ENCODE results near the gene BAIAP2L1.

GRCh38 chr7:98301693-98302470, 99.0 kb downstream of the BAIAP2L1 start:
- TF ChIP-seq EZH2 (IDR thresholded peaks at IDR 0.05; ENCODE audit: insufficient read depth, low read length): no peak
- TF ChIP-seq, protein P1, sequence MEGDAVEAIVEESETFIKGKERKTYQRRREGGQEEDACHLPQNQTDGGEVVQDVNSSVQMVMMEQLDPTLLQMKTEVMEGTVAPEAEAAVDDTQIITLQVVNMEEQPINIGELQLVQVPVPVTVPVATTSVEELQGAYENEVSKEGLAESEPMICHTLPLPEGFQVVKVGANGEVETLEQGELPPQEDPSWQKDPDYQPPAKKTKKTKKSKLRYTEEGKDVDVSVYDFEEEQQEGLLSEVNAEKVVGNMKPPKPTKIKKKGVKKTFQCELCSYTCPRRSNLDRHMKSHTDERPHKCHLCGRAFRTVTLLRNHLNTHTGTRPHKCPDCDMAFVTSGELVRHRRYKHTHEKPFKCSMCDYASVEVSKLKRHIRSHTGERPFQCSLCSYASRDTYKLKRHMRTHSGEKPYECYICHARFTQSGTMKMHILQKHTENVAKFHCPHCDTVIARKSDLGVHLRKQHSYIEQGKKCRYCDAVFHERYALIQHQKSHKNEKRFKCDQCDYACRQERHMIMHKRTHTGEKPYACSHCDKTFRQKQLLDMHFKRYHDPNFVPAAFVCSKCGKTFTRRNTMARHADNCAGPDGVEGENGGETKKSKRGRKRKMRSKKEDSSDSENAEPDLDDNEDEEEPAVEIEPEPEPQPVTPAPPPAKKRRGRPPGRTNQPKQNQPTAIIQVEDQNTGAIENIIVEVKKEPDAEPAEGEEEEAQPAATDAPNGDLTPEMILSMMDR (IDR thresholded peaks at IDR 0.05; ENCODE audit: insufficient read depth, low read depth, low read length): no peak
